NCI-H526 (cell line): ENCODE results near the gene INTS15.

Source experiments
- DNase-seq, 2 experiments: peaks; one replicate each; lab custom pipeline; 2025; lab: John Stamatoyannopoulos, UW

The INTS15 gene

GRCh38 chr7:6642861-6643640 lies 53.2 kb downstream of the INTS15 start:
- no peak for DNase-seq

GRCh38 chr7:6643915-6644625 lies 54.2 kb downstream of the INTS15 start:
- no peak for DNase-seq

GRCh38 chr7:6644728-6645127 lies 54.9 kb downstream of the INTS15 start:
- no peak for DNase-seq

- DNase-seq = no peak
These were observed 56.6 kb downstream of the INTS15 start for GRCh38 chr7:6646465-6646864.

GRCh38 chr7:6647080-6647479 lies 57.3 kb downstream of the INTS15 start:
- DNase-seq = no peak

- no peak for DNase-seq
These were observed 57.7 kb downstream of the INTS15 start for GRCh38 chr7:6647541-6647940.

GRCh38 chr7:6648066-6648814 lies 58.4 kb downstream of the INTS15 start:
- DNase-seq = no peak

- DNase-seq = no peak
These were observed 58.9 kb downstream of the INTS15 start for GRCh38 chr7:6648815-6649104.

GRCh38 chr7:6649241-6649961 lies 59.6 kb downstream of the INTS15 start:
- DNase-seq = no peak

GRCh38 chr7:6650086-6650485 lies 60.3 kb downstream of the INTS15 start:
- DNase-seq = no peak

GRCh38 chr7:6650521-6651011 lies 60.7 kb downstream of the INTS15 start:
- DNase-seq = no peak

- DNase-seq = no peak
These were observed 62.1 kb downstream of the INTS15 start for GRCh38 chr7:6651851-6652445.

GRCh38 chr7:6652446-6653011 lies 62.7 kb downstream of the INTS15 start:
- no peak for DNase-seq

GRCh38 chr7:6653071-6654003 lies 63.5 kb downstream of the INTS15 start:
- no peak for DNase-seq

- no peak for DNase-seq
These were observed 64.5 kb downstream of the INTS15 start for GRCh38 chr7:6654113-6654841.

GRCh38 chr7:6654842-6655610 lies 65.2 kb downstream of the INTS15 start:
- DNase-seq = no peak

- no peak for DNase-seq
These were observed 66.0 kb downstream of the INTS15 start for GRCh38 chr7:6655636-6656385.

GRCh38 chr7:6656413-6656812 lies 66.6 kb downstream of the INTS15 start:
- no peak for DNase-seq
